ENCODE data around the gene NLGN1.
"Not testable (repeated sequence)": the region's sequence is repeated elsewhere in the genome, so short reads cannot be mapped to it uniquely, and the experiment has no call there.

Gene NLGN1

GRCh38 chr3:173397161-173398110 lies at the start of gene NLGN1:
TSS of gene NLGN1 (plus strand) at chr3:173397744.
- Histone ChIP-seq H3K4me1 (ENCODE audit: insufficient read depth, low read length) (peaks cover 10% of the 10 kb centered on the region; the same call in 1 of the 2 replicates), H3K36me3 (ENCODE audit: insufficient read depth, low read length) (no peaks in the 10 kb centered on the region), H3K9ac (ENCODE audit: low read depth, low read length) (peak within 1 kb of the TSS; percentile 96), H3K9me3 (ENCODE audit: control insufficient read depth, insufficient read depth, low read length) (no peaks in the 10 kb centered on the region)

- Histone ChIP-seq H3K9me3 (ENCODE audit: control insufficient read depth, insufficient read depth, low read length) (no peaks in the 10 kb centered on the region), H3K4me1 (ENCODE audit: insufficient read depth, low read length) (peaks cover 13% of the 10 kb centered on the region), H3K9ac (ENCODE audit: low read depth, low read length) (no peak overlapping the region), H3K36me3 (ENCODE audit: insufficient read depth, low read length) (no peaks in the 10 kb centered on the region)
These were observed 45.7 kb upstream of the NLGN1 start for GRCh38 chr3:173351886-173352285.

GRCh38 chr3:173353137-173353536 lies 44.4 kb upstream of the NLGN1 start:
- H3K9ac ChIP-seq (ENCODE audit: low read depth, low read length); H3K36me3 ChIP-seq (ENCODE audit: insufficient read depth, low read length); H3K9me3 ChIP-seq (ENCODE audit: control insufficient read depth, insufficient read depth, low read length): not testable (repeated sequence)
- peaks cover 13% of the 10 kb centered on the region for H3K4me1 ChIP-seq (ENCODE audit: insufficient read depth, low read length)

GRCh38 chr3:173354124-173354523 lies 43.4 kb upstream of the NLGN1 start:
- Histone ChIP-seq H3K36me3 (ENCODE audit: insufficient read depth, low read length) (no peaks in the 10 kb centered on the region), H3K9me3 (ENCODE audit: control insufficient read depth, insufficient read depth, low read length) (no peaks in the 10 kb centered on the region), H3K9ac (ENCODE audit: low read depth, low read length) (no peak overlapping the region), H3K4me1 (ENCODE audit: insufficient read depth, low read length) (peaks cover 13% of the 10 kb centered on the region)

DNA sequence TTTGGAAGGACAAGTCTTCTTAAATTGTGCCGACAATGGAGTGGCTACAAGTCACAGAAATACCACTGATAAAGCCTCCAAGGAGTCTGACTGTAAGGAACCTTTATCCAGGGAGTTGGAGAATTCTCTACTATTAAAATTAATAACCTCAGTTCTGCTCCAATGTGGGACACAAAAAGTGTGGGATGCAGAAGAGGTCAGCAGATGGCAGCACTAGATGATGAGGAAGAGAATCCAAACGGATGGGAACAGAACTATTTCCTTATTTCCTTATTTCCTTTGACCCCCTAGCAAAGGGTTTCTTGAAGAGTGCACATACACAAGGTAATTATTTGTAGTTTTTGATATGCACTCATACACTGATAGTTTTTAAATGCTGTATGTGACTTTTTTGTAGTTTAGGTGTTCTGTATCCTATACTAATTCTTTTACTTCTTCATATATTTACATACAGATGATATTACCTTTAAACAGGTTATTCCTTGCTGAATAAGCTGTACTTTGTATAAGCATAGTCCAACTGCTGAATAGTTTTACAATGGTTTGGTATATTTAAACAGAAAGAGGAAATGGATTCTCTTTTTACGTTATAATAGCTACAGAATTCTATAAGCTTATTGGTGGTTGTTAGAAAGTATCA lies 25.6 kb upstream of the NLGN1 start:
- H3K9ac ChIP-seq (ENCODE audit: low read depth, low read length) = no peak overlapping the region
- no peaks in the 10 kb centered on the region for H3K9me3 ChIP-seq (ENCODE audit: control insufficient read depth, insufficient read depth, low read length)
- 0 out of 2 replicates have a peak, but pooled peaks cover 4% of the 10 kb centered on the region for H3K4me1 ChIP-seq (ENCODE audit: insufficient read depth, low read length)
- H3K36me3 ChIP-seq (ENCODE audit: insufficient read depth, low read length) = no peaks in the 10 kb centered on the region

- H3K9me3 ChIP-seq (ENCODE audit: control insufficient read depth, insufficient read depth, low read length) = no peaks in the 10 kb centered on the region
- no peak overlapping the region for H3K9ac ChIP-seq (ENCODE audit: low read depth, low read length)
- H3K36me3 ChIP-seq (ENCODE audit: insufficient read depth, low read length) = no peaks in the 10 kb centered on the region
- no peaks in the 10 kb centered on the region for H3K4me1 ChIP-seq (ENCODE audit: insufficient read depth, low read length)
These were observed 16.9 kb upstream of the NLGN1 start for GRCh38 chr3:173380681-173381080.

GRCh38 chr3:173381936-173382335 lies 15.6 kb upstream of the NLGN1 start:
- not testable (repeated sequence) for H3K4me1 ChIP-seq (ENCODE audit: insufficient read depth, low read length); H3K9me3 ChIP-seq (ENCODE audit: control insufficient read depth, insufficient read depth, low read length); H3K9ac ChIP-seq (ENCODE audit: low read depth, low read length); H3K36me3 ChIP-seq (ENCODE audit: insufficient read depth, low read length)

DNA sequence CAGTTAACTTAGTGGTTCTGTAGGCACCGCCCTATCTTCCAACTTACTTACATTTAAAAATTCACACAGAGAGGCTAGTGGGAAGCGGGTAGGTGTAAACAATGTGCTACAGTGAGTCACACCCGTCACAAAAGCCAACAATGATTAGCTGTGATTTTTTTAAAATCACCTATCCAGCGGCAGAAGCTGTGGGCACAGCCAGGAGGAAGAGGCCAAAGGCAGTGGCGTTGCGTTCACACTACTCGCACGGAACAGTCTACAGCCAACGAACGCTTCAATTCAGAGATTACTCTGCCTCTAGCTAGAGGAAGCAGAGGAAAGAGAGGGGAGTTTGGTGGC lies 2.5 kb upstream of the NLGN1 start:
- Histone ChIP-seq H3K4me1 (ENCODE audit: insufficient read depth, low read length) (peaks cover 10% of the 10 kb centered on the region; the same call in 1 of the 2 replicates), H3K9me3 (ENCODE audit: control insufficient read depth, insufficient read depth, low read length) (no peaks in the 10 kb centered on the region), H3K36me3 (ENCODE audit: insufficient read depth, low read length) (no peaks in the 10 kb centered on the region), H3K9ac (ENCODE audit: low read depth, low read length) (peak overlapping the region; percentile 96)

GRCh38 chr3:173395412-173396181 lies 1.9 kb upstream of the NLGN1 start:
- Histone ChIP-seq H3K9ac (ENCODE audit: low read depth, low read length) (peak overlapping the region; percentile 96), H3K9me3 (ENCODE audit: control insufficient read depth, insufficient read depth, low read length) (no peaks in the 10 kb centered on the region)

GRCh38 chr3:173396191-173397041 lies 1.1 kb upstream of the NLGN1 start:
- Histone ChIP-seq H3K4me1 (ENCODE audit: insufficient read depth, low read length) (peaks cover 10% of the 10 kb centered on the region; the same call in 1 of the 2 replicates), H3K36me3 (ENCODE audit: insufficient read depth, low read length) (no peaks in the 10 kb centered on the region), H3K9ac (ENCODE audit: low read depth, low read length) (peak overlapping the region; percentile 96), H3K9me3 (ENCODE audit: control insufficient read depth, insufficient read depth, low read length) (no peaks in the 10 kb centered on the region)

More at GRCh38 chr3:173395412-173396181, 1.9 kb upstream of the NLGN1 start:
- peaks cover 10% of the 10 kb centered on the region; the same call in 1 of the 2 replicates for H3K4me1 ChIP-seq (ENCODE audit: insufficient read depth, low read length)
- no peaks in the 10 kb centered on the region for H3K36me3 ChIP-seq (ENCODE audit: insufficient read depth, low read length)

- Histone ChIP-seq H3K36me3 (ENCODE audit: insufficient read depth, low read length) (no peaks in the 10 kb centered on the region), H3K9ac (ENCODE audit: low read depth, low read length) (peak overlapping the region; percentile 96), H3K4me1 (ENCODE audit: insufficient read depth, low read length) (peaks cover 10% of the 10 kb centered on the region; the same call in 1 of the 2 replicates), H3K9me3 (ENCODE audit: control insufficient read depth, insufficient read depth, low read length) (no peaks in the 10 kb centered on the region)
These were observed 551 bp downstream of the NLGN1 start for GRCh38 chr3:173398111-173398479.

GRCh38 chr3:173399044-173399443 lies 1.5 kb downstream of the NLGN1 start:
- Histone ChIP-seq H3K9ac (ENCODE audit: low read depth, low read length) (no peak overlapping the region), H3K4me1 (ENCODE audit: insufficient read depth, low read length) (peaks cover 7% of the 10 kb centered on the region; the same call in 1 of the 2 replicates), H3K36me3 (ENCODE audit: insufficient read depth, low read length) (no peaks in the 10 kb centered on the region), H3K9me3 (ENCODE audit: control insufficient read depth, insufficient read depth, low read length) (no peaks in the 10 kb centered on the region)

- H3K36me3 ChIP-seq (ENCODE audit: insufficient read depth, low read length) = no peaks in the 10 kb centered on the region
- H3K4me1 ChIP-seq (ENCODE audit: insufficient read depth, low read length) = peaks cover 7% of the 10 kb centered on the region; the same call in 1 of the 2 replicates
- no peak overlapping the region for H3K9ac ChIP-seq (ENCODE audit: low read depth, low read length)
- no peaks in the 10 kb centered on the region for H3K9me3 ChIP-seq (ENCODE audit: control insufficient read depth, insufficient read depth, low read length)
These were observed 3.8 kb downstream of the NLGN1 start for GRCh38 chr3:173401369-173401768.
